Fibroblast of skin of right biceps (primary cell): ENCODE measurements around the gene EMP2.

Source experiments
- DNase-seq: peaks from one replicate; pipeline ENCODE4 v3.0.0-alpha.2; 2013

Gene EMP2

DNA sequence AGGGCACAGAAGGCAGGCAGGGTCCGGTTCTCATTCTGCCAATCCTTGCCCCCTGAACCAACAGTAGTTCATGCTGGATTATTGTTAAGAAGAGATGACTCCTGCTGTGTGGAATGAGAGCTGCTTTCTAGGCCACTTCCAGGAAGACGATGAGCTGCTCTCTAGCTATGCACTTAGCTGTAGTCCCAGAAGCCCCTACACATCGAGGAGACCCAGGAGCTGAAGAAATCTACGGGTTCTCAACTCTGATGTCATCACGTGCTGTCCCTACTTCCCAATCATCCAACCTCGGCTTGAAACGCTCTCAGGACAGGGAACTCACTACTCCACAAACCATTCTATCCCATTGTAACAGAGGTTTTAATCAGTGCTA is 29.0 kb upstream of the EMP2 start:
- DNase-seq = peak; percentile 91

DNA sequence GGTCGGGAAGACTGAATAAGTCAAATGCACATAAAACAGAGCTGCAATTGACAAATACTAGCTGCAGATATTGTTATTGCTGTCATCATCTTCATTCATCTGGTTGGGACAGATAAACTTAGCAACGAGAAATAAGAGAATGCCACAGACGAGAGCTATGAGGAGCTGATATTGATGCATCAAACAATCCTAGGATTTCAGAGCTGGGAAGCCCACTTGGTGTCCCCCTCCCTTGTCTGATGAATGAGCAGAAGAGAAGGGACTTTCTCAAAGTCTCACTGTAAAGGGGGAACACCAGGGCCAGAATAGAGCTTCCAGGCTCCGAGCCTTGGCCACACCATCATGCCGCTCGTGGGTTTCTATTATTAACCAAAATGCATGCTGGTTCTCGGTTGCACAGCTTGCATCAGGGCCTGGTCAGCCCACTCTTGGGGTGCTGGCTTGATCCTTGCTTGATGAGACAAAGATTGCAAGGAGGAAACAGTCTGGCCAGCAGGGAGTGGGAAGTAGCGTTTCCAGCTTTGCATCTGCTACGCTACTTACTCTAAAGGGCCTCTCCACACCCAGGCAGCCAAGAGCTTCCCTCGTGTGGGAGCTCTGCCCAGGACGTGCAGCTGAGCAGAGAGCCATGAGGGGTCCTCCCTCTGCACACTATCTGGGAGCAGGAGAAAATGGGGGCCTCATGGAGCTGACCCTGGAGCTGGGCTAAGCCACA is 28.4 kb upstream of the EMP2 start:
- DNase-seq = no peak

- no peak for DNase-seq
These were observed 26.8 kb upstream of the EMP2 start for GRCh38 chr16:10607157-10607556.

DNA sequence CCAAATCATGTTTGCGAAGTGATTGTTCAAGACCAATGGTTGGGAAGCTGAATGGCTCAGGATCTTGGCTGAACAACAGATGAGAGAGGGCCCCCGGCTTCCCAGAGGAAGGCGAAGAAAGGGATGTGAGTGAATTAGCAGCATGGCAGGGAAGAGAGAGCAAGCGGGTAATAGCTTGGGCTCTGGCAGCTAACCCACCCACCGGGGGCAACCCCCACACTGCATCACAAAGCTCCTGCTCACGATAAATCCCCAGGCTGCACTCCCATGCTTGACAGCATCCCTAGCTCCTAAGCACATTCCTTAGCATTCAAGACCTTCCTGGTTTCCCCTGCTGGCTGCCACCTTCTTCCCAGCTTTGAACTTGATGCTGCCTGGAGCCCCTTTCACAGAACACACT is 26.2 kb upstream of the EMP2 start:
- DNase-seq = no peak

DNA sequence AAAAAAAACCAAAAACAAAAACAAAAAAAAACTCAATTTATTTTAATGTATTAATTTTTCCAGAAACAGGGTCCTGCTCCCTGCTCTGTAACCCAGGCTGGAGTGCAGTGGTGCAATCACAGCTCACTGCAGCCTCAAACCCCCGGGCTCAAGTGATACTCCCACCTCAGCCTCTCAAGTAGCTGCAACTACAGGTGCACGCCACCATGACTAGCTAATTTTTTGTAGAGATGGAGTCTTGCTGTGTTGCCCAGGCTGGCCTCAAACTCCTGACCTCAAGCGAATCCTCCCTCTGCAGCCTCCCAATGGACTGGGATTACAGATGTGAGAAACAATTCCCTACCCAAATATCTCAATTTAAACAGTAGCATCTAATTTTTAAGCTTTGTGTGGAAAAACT is 25.2 kb upstream of the EMP2 start:
- DNase-seq = no peak

GRCh38 chr16:10601444-10602408 is 21.3 kb upstream of the EMP2 start:
- no peak for DNase-seq

GRCh38 chr16:10600782-10601443 is 20.5 kb upstream of the EMP2 start:
- DNase-seq = peak; percentile 58

DNA sequence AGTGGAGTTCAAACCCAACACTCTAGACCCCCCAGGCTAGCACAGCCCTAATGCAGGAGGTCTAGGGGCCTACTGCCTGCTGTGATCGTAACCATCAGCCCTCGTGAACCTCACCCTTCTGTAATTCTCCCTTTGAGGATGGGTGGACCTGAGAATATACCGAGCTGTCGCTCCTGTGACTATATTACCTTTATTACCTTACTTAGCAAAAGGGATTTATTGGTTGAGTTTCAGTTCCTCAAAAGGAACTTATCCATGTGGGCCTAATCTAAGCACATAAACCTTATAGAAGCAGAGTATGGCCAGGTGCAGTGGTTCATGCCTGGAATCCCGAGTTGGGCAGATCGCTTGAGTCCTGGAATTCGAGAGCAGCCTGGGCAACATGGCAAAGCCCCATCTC is 19.2 kb upstream of the EMP2 start:
- DNase-seq = no peak

DNA sequence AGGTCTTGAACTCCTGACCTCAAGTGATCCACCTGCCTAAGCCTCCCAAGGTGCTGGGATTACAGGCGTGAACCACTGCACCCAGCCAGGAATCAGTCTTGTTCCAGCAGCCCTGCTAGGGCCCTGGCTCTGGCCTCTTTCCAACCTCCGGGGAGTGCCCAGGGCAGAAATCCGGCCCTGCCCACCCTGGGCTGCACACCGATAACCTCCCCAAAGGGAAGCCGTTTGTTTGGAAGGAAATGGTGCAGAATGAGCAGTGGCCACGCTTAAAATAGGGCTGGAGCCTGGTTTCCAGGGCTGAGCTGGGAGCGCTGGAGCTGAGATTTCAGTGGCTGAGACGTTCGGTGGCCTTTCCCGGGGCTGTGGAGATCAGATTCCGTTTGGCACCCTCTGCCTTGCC is 17.8 kb upstream of the EMP2 start:
- no peak for DNase-seq

DNA sequence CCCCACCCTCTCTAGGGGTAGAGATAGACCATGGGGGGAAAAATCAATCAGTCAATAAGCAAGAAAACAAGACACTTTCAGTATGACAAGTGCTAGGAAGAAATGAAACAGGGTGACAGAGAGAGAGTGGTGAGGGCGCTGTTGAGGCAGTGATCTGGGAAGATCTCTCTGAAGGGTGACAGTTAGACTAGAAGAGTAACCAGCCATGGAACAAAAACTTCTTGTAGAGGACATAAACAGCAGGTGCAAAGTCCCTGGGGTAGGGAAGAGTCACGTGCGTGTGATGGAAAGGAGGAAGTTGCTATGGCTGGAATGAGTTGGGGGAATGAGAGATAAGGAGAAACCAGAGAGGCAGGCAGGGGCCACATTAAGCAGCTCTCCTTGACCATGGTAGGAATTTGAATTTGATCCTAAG is 16.8 kb upstream of the EMP2 start:
- no peak for DNase-seq

DNA sequence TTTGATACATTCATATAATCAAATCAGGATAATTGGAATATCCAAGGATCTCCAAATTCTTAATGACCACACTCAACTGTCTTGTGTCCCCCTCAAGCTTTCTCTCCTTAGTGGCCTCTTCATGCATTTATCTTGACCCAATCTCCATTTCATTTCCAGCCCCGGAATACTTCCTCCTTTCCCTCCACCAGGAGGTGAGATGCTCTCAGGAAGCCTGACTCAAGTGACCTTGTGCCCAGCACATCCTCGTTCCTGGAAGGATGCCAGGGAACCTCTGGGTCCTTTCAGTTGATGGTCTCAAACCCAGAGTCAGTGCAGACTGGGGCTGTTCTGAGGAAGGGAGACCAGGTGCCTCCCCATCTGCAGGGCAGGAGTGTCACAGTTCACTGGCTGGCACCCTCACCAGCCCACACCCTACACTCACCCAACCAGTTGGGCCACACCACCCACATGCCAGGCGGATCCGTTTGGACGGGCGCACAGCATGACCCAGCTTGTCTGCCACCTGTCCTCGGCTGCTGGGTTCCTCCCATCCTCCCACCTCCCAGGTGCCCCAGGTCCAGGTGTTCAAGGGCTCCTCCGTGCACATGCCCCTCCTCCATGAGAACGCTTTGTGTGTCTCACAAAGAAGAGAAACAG is 14.0 kb upstream of the EMP2 start:
- no peak for DNase-seq

GRCh38 chr16:10592611-10593010 is 12.2 kb upstream of the EMP2 start:
- DNase-seq = no peak

DNA sequence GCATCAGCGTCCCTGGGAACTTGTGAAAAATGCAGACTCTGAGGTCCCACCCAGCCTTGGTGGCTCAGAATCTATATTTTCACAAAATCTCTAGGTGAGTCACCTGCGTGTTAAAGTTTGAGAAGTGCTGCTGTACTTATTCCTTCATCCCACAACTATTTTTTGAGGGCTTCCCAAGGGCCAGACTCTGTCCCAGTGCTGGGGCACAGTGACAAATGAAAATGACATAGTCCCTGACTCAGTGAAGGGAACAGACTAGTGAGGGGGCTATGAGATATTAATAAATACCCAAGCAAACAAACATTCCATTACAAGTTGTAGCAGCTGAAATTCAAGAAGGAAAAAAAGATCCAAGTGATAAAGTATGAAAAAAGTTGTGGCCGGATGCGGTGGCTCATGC is 9.9 kb upstream of the EMP2 start:
- DNase-seq = no peak

GRCh38 chr16:10589109-10589508 is 8.7 kb upstream of the EMP2 start:
- DNase-seq = no peak

DNA sequence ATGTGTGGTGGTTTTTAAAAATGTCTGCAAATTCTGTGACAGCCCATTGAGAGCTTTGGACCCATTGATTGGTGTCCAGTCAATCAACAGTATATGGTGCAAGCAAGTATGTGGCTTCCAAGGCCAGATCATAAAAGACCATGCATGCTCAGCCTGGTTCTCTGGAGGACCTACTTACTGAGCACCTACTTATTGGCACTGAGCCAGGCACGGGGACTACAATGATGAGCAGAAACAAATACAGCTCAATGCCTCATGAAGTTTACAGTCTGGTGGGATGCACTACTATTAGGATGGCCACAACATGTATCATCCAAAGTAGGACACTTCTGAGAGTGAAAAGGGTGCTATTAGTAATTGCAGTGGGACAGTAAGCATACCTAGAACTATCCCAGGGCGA is 7.2 kb upstream of the EMP2 start:
- DNase-seq = no peak

GRCh38 chr16:10584981-10585438 is 4.6 kb upstream of the EMP2 start:
- peak; percentile 74 for DNase-seq

DNA sequence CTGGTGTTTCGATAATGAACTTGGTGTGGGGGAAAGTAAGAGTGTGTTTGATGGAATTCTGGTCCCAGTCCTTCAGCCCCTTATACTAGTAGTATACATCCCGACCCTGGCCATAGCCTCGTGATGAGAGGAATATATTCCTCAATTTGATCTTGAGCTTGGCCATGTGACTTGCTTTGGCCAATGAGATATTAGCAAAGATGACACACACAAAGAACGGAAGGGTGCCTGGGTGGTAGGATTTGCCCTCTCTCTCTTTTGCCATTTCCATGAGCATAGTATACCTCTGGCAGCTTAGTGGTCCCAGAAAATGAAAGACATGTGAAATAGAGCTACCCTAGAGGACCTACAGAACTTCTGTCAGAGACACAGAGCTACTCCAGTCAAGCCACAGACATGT is 2.9 kb upstream of the EMP2 start:
- no peak for DNase-seq

DNA sequence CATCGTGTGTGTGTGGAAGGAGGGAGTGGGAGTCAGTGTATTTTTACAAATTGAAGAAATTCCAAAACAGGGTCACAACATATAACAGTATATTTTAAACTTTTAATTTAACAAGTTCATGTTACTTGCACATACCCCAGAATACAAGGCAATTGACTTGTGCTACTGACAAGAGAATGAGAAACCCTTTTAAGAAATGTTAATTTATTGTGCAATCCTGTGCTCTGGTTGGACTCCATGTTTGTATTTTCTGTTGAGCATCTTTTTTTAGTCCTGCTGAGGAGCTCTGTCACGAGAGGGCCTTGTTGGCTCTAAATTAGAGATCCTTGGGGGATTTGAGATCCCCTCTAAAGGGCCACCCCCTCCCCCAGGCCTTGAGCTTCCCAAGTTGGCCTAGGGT is 1.1 kb upstream of the EMP2 start:
- no peak for DNase-seq

DNA sequence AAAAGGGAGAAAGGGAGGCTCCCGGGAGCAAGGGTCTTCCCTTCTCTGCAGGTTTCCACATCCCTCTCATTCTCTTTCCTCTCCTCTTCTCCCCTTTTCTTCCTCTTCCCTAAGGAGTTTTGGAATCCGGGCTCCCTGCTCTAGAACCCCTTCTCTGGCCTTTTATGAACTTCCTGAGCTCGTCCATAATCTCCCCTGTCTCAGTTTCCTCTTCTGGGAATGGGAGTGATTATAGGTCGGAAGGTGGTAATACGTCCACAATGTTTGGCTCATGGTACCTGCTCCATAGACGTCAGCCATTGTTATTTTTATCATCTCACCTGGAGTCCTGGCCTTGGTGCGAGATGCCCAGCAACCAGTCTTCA is 467 bp upstream of the EMP2 start:
- DNase-seq = no peak

DNA sequence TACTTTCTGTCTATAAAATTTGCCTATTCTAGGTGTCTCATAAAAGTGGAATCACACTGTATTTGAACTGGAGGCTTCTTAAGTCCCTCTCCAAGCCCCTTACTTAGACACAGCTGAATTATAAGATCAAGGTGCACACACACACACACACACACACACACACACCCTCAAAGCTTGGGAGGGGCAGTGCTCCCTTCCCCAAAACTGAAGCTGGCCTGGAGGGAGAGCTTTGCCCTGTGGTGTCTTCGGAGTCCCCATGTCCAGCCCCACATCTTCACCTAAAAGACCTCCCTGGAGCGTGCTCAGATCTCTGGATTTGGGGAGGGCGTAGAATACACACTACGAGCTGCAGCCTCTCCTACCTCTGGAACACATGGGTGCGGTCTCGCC is 828 bp downstream of the EMP2 start:
- DNase-seq = no peak

- no peak for DNase-seq
These were observed 1.7 kb downstream of the EMP2 start for GRCh38 chr16:10578474-10579316.
